Body of pancreas (tissue), 4 donors: Measurements from ENCODE around the gene TMEM222. TPM values are rescaled to one million over a fixed set of nuclear protein-coding genes. Genes with fewer than 3 reads are reported as not detected.

ENCODE experiments used
- ATAC-seq: fragments of 150-250 bp; one replicate; pipeline ENCODE4 v1.9.1; 2016
- DNase-seq, 4 donors: peaks; one replicate each; pipeline ENCODE4 v3.0.0-alpha.2; 2019
- H3K27ac ChIP-seq, 4 donors: fragments of 200-600 bp; sonication (generic); 1 replicate in 3 of 4; 2 replicates in 1 of 4; pipeline versions ENCODE4 v1.5.1 to v1.6.1; 2016 to 2019; ENCODE audit warnings: mild to moderate bottlenecking in 1 of 4, mixed read lengths in 1 of 4, moderate library complexity in 1 of 4
- H3K27me3 ChIP-seq, 2 donors: fragments of 200-600 bp; sonication (generic); one replicate each; pipeline ENCODE4 v1.6.0; 2016; ENCODE audit warnings: mild to moderate bottlenecking in 1 of 2
- H3K36me3 ChIP-seq, 2 donors: fragments of 200-600 bp; sonication (generic); replicated peaks in 1 of 2; 2 replicates each; pipeline ENCODE4 v1.5.1; 2016; ENCODE audit warnings: low read depth in 2 of 2; ENCODE audit not compliant: insufficient read depth in 1 of 2
- H3K4me1 ChIP-seq: fragments of 200-600 bp; sonication (generic); one replicate; pipeline ENCODE4 v1.6.0; 2016
- H3K4me3 ChIP-seq, 2 donors: fragments of 200-600 bp; sonication (generic); 1 replicate in 1 of 2; 2 replicates in 1 of 2; pipeline ENCODE4 v1.5.1; 2016 to 2019
- H3K9me3 ChIP-seq, 3 donors: fragments of 200-600 bp; sonication (generic); 1 replicate in 2 of 3; 2 replicates in 1 of 3; pipeline ENCODE4 v1.5.1; 2016
- POLR2A ChIP-seq, 3 donors: fragments of 450-650 bp; IDR thresholded peaks; one replicate each; pipeline ENCODE4 v1.6.1; 2016; ENCODE audit warnings: antibody characterized with exemption in 3 of 3, mild to moderate bottlenecking in 2 of 3
- WGBS, 2 donors: methylation state at CpG; one replicate each; pipeline ENCODE4 v1.1.5; 2017; 5-methylcytosine and 5-hydroxymethylcytosine counted together
- intact Hi-C: fragments of 100-400 bp; cut with DNase I; formaldehyde crosslinking; loops from one replicate; pipeline ENCODE4 v1.15.1; 2023
- total RNA-seq, 2 donors: library from RNA; depleted of rRNA; stranded (reverse); fragments of >200 nt; gene quantifications; one replicate each; pipeline ENCODE4 v1.1.0, GENCODE V29; 2016
- TF ChIP-seq, protein P1 (sequence below), 7 experiments: fragments of 450-650 bp in 4 of 7; fragments of 200-600 bp in 3 of 7; sonication (generic) in 3 of 7; IDR thresholded peaks; one replicate each; pipeline ENCODE4 v1.5.1; 2016 to 2019; ENCODE audit warnings: antibody characterized with exemption in 7 of 7

The TMEM222 gene
- total RNA-seq, 2 donors from 2014 or later = 8.6 to 20.0 TPM

GRCh38 chr1:27336756-27337155 is 14.8 kb downstream of the TMEM222 start:
- ATAC-seq (no peak), DNase-seq (no peak)
- H3K4me1 ChIP-seq = peaks cover 12% of the 10 kb centered on the region
- no peaks in the 10 kb centered on the region for H3K9me3 ChIP-seq
- intact Hi-C loops = no loop called here
- no peak overlapping the region for H3K4me3 ChIP-seq
- peaks cover 0 to 21% of the 10 kb centered on the region in 2 donors for H3K36me3 ChIP-seq
- H3K27me3 ChIP-seq = no peaks in the 10 kb centered on the region
- no peak for TF ChIP-seq POLR2A (IDR thresholded peaks at IDR 0.05)
- TF ChIP-seq, protein P1, sequence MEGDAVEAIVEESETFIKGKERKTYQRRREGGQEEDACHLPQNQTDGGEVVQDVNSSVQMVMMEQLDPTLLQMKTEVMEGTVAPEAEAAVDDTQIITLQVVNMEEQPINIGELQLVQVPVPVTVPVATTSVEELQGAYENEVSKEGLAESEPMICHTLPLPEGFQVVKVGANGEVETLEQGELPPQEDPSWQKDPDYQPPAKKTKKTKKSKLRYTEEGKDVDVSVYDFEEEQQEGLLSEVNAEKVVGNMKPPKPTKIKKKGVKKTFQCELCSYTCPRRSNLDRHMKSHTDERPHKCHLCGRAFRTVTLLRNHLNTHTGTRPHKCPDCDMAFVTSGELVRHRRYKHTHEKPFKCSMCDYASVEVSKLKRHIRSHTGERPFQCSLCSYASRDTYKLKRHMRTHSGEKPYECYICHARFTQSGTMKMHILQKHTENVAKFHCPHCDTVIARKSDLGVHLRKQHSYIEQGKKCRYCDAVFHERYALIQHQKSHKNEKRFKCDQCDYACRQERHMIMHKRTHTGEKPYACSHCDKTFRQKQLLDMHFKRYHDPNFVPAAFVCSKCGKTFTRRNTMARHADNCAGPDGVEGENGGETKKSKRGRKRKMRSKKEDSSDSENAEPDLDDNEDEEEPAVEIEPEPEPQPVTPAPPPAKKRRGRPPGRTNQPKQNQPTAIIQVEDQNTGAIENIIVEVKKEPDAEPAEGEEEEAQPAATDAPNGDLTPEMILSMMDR (IDR thresholded peaks at IDR 0.05) = no peak
- WGBS, 2 donors = 90% methylated on average over 5 of the region's 5 CpGs
- H3K27ac ChIP-seq = no peak overlapping the region

- Histone ChIP-seq H3K36me3 (peaks cover 0 to 13% of the 10 kb centered on the region in 2 donors), H3K27me3 (no peaks in the 10 kb centered on the region), H3K4me1 (peaks cover 13% of the 10 kb centered on the region), H3K4me3 (no peak overlapping the region), H3K9me3 (no peaks in the 10 kb centered on the region), H3K27ac (no peak overlapping the region)
- TF ChIP-seq, protein P1 (IDR thresholded peaks at IDR 0.05) = no peak
- TF ChIP-seq POLR2A (IDR thresholded peaks at IDR 0.05) = no peak
- ATAC-seq (no peak), DNase-seq (no peak)
- 90 to 96% methylated on average over 4 to 6 of the region's 6 CpGs for WGBS, 2 donors
- intact Hi-C loops = no loop called here
Measured at GRCh38 chr1:27338751-27339150, 16.8 kb downstream of the TMEM222 start.

DNA sequence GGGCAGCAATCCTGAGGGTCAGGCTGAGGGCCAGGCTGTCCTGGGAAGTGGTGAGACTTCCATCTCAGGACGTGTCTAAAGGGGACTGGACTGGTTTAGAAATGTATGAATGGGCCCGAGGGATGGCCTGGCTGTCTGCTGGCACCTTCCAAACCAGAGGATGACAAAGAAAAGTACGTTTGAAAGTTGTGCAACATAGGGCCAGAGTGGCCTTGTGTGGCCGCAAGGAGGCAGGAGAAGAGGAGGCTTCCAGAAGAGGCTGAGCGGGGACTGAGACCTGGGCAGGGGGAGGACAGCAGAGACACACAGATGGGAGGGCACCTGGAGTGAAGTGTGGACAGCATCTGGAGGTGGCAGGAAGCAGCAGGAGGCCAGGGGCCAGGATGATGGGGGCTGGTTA is 17.2 kb downstream of the TMEM222 start:
- H3K9me3 ChIP-seq = no peaks in the 10 kb centered on the region
- no peak overlapping the region for H3K4me3 ChIP-seq
- H3K4me1 ChIP-seq = peaks cover 18% of the 10 kb centered on the region
- H3K36me3 ChIP-seq = peaks cover 0 to 8% of the 10 kb centered on the region in 2 donors
- ATAC-seq (no peak), DNase-seq (no peak)
- intact Hi-C loops = no loop called here
- WGBS, 2 donors = 51 to 54% methylated on average over 5 of the region's 5 CpGs
- no peaks in the 10 kb centered on the region for H3K27me3 ChIP-seq
- H3K27ac ChIP-seq = no peak overlapping the region
- no peak for TF ChIP-seq POLR2A (IDR thresholded peaks at IDR 0.05)
- TF ChIP-seq, protein P1 (IDR thresholded peaks at IDR 0.05) = no peak

GRCh38 chr1:27341525-27342252 is 19.7 kb downstream of the TMEM222 start, which contains the start of gene SYTL1:
Gene SYTL1 (plus strand): TSS chr1:27342022. CDS start chr1:27345335, 3,313 bp downstream.
- intact Hi-C loops = no loop called here
- Histone ChIP-seq H3K4me1 (peaks cover 27% of the 10 kb centered on the region), H3K27me3 (no peaks in the 10 kb centered on the region), H3K9me3 (no peaks in the 10 kb centered on the region), H3K27ac (peak within 1 kb of the TSS; percentile 69 to 85 (median 82)), H3K36me3 (no peaks in the 10 kb centered on the region), H3K4me3 (peak within 1 kb of the TSS; percentile 37 to 63)
- TF ChIP-seq, protein P1 (IDR thresholded peaks at IDR 0.05) = peak in 1 of 7 experiments; percentile 7
- peak; percentile 51 to 79 (median 73) for TF ChIP-seq POLR2A (IDR thresholded peaks at IDR 0.05)
- DNase-seq = peak; percentile 79 to 88 (median 84)
- peak; percentile 86 for ATAC-seq
- WGBS, 2 donors = 13 to 41% methylated on average over 7 to 22 of the region's 22 CpGs
